Nucleus accumbens (tissue), 56 donors: ENCODE data around the gene CNOT9.
"Not testable (repeated sequence)": the region's sequence is repeated elsewhere in the genome, so short reads cannot be mapped to it uniquely, and the experiment has no call there.

Experiments used
- DNase-seq, 56 donors: peaks; one replicate each; lab custom pipeline; 2025; lab: John Stamatoyannopoulos, UW

The CNOT9 gene, protein sequence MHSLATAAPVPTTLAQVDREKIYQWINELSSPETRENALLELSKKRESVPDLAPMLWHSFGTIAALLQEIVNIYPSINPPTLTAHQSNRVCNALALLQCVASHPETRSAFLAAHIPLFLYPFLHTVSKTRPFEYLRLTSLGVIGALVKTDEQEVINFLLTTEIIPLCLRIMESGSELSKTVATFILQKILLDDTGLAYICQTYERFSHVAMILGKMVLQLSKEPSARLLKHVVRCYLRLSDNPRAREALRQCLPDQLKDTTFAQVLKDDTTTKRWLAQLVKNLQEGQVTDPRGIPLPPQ

DNA sequence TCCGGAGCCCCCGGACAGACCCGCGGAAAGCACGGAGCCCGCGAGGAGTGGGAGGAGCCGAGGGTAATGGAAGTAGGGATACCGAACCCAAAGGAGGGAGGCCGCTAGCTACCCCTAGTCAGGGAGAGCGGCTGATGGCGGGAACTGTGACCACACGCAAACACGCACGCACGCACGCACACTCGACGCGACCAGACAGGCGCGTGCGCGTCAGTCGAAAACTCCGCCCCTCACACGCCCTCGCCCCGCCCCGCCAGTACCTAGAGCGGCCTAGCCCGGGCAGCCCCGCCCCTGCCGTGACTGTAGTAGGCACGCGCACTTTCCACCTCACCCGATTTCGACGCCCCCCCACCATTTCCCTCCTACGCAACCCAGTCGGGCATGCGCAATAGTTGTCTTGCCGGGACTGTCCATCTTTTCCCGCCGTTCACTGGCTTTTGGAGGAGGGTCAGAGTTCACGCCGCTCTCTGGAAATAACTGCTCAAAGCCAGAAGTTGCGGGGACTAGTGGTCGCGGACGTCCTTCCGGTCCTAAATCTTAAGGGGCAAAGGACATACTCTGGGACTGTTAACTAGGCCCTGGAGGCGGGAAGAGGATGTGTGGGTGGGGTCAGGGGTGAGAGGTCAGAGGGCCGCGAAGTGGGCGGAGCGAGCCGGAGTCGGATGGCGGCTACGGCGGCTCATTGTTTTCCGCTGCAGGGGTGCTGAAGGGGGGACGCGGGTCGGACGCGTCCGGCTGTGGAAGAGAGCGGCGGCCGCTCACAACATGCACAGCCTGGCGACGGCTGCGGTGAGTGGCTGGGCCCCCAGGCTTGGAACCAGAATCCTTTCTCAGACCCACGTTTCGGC is at the start of gene CNOT9, which contains the start of gene USP37:
CNOT9 (plus strand) TSS at position 650 of the 848 bp plus-strand sequence; CDS start at position 766, 116 bp downstream.
USP37 (minus strand) TSS at position 162 of the 848 bp plus-strand sequence. CDS start 9,698 bp downstream, outside the sequence.
- peak; percentile 49 to 99 (median 97) for DNase-seq

- no peak for DNase-seq
These were observed 49.8 kb upstream of the CNOT9 start for GRCh38 chr2:218518876-218519275.

- no peak for DNase-seq
These were observed 45.0 kb upstream of the CNOT9 start for GRCh38 chr2:218523651-218524050.

GRCh38 chr2:218528409-218528808 is 40.2 kb upstream of the CNOT9 start:
- DNase-seq: not testable (repeated sequence)

GRCh38 chr2:218529990-218530389 is 38.6 kb upstream of the CNOT9 start:
- no peak for DNase-seq

GRCh38 chr2:218536804-218537494 is 31.7 kb upstream of the CNOT9 start:
- DNase-seq: no peak

DNA sequence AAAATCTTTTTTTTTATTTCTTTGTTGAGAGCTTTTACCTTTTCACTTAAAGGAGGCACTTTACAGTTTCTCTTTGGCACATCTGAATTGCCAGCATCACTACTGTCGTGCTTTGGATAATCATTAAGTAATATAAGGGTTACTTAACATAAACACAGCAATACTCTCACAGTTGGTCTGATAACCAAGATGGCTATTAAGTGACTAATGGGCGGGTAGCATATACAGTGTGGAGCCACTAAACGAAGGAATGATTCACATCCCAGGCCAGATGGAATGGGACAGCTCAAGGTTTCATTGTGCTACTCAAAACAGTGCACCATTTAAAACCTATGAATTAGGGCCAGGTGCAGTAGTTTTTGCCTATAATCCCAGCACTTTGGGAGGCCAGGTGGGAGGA is 28.6 kb upstream of the CNOT9 start:
- DNase-seq: no peak

DNA sequence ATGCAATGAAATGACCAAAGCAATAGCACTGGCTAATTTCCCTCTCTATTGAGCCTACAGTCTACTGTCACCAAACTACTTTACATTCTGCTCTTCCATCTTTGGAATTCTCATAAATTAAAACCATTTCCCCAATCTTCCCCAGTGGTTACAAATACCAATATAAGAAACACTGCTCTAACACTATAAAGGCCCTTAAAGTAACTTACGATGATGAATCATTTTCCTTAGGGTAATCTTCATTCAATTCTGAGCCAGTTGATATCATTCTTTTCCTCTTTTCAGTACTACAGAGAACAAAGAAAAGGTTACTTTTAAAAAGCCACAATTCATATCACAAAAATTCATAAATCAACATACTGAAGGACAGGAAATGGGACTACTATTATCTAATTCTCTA is 22.6 kb upstream of the CNOT9 start:
- DNase-seq: no peak

DNA sequence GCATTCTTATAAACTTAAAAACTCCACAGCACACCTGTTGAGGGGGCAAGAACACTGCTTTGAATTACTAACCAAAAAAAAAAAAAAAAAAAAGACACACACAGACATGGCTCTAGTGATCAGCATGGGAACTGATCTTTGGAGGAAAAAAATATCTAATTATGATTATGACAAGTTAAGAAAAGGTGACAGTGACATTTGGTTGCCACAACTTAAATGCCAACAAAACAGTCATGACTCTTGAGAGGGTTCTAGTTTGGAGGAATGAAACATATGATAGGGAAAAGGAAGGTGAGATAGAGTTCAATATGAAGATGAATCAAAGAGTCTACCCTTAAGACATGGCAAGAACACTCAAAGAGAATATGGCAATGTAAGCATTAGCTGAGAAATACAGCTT is 21.1 kb upstream of the CNOT9 start:
- no peak for DNase-seq

DNA sequence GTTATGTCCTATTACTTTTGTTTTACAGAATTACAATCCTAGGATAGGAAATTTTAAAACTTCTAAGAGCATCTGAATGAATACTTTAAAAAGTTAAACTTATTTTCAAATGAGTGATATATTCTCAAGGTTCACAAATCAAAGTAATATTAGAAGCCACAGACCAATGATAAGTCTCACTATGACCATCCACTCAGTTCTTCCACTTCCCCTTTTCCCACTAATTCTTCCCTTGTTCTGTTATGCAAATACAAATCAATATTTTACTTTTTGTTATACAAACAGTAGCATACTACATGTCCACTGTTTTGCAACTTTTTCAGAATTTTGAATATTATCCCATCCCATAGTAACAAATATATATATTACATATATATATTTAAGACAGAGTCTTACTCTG is 20.7 kb upstream of the CNOT9 start:
- no peak for DNase-seq

- DNase-seq: not testable (repeated sequence)
These were observed 14.4 kb upstream of the CNOT9 start for GRCh38 chr2:218554225-218554624.

GRCh38 chr2:218555527-218555926 is 13.1 kb upstream of the CNOT9 start:
- no peak for DNase-seq

DNA sequence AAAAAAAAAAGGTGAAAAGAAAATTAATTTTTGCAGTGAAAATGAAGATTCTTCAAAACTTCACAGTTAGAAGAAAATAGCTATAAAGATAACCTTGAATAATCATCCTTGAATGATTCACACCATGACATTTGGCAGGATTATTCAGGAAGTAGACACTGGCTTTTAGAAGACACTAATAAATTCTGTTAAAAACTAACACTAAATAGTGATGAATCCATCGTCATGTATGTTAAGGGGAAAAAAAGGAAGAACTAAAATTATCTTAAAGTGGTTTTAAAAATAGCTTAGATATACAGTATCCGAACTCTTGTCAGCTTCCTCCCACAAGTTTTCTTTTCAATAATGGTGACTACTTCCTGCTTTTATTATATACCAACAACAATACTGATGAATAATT is 10.7 kb upstream of the CNOT9 start:
- no peak for DNase-seq

GRCh38 chr2:218558986-218559385 is 9.7 kb upstream of the CNOT9 start:
- DNase-seq: no peak

- DNase-seq: no peak
These were observed 4.6 kb upstream of the CNOT9 start for GRCh38 chr2:218564056-218564455.

GRCh38 chr2:218566296-218566695 is 2.3 kb upstream of the CNOT9 start:
- no peak for DNase-seq

GRCh38 chr2:218567797-218568189 is 846 bp upstream of the CNOT9 start:
- peak in 20 of 56 donors; percentile 63 to 91 (median 76) for DNase-seq

- peak in 19 of 56 donors; percentile 23 to 70 (median 54) for DNase-seq
These were observed 396 bp downstream of the CNOT9 start for GRCh38 chr2:218569038-218569431.

GRCh38 chr2:218569661-218570500 is 1.2 kb downstream of the CNOT9 start:
- no peak for DNase-seq

DNA sequence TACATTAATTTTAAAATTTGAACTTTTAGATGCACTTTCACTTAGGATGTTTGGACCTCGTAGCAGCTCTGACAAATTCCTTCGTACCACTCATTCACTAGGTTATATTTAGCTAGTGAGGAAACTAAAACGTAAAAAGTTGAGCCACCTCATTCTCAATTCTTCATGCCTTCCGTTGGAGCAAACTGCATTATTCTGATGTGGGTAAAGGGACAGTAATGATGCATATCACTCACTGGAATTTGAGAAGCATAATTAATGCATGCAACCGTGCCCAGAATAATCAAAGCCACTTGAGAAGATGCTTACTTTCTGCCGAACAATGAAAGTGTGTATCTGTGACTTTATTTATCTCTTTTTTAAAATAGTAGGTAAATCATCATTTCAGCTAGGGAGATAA is 2.2 kb downstream of the CNOT9 start:
- no peak for DNase-seq
